Naive thymus-derived CD4-positive, alpha-beta T cell (primary cell): Measurements from ENCODE around the gene NDRG4. TPM values are rescaled to one million over a fixed set of nuclear protein-coding genes. Genes with fewer than 3 reads are reported as not detected.
A peak's percentile ranks its signal among the peaks of the same experiment; 100 is the strongest.

Experiments
- ATAC-seq: fragments of 150-1000 bp; cut with Tn5 transposase; 2 replicates; pipeline ENCODE4 v1.10.0; 2021; ENCODE audit warnings: mild to moderate bottlenecking, moderate library complexity
- CTCF ChIA-PET: fragments of 350-600 bp; sonication (Branson Sonifier 250); formaldehyde crosslinking; loops from one replicate; lab custom pipeline; 2021; ENCODE audit warnings: antibody characterized with exemption; lab: Charles Lee
- POLR2A ChIA-PET: fragments of 350-600 bp; sonication (Branson Sonifier 250); formaldehyde crosslinking; loops from one replicate; lab custom pipeline; 2021; ENCODE audit warnings: antibody characterized with exemption, inconsistent platforms; lab: Charles Lee
- DNase-seq, 9 donors: peaks; one replicate each; pipeline versions ENCODE4 v3.0.0 to v3.0.0-alpha.2; 2020 to 2022; ENCODE audit warnings: mixed read lengths in 1 of 9
- H3K27ac ChIP-seq: one replicate; pipeline ENCODE4 v1.7.0; 2013; ENCODE audit warnings: mild to moderate bottlenecking, low read depth, low read length, moderate library complexity
- H3K27me3 ChIP-seq, 2 donors: one replicate each; pipeline ENCODE4 v1.7.0; 2013; ENCODE audit warnings: low read length in 2 of 2, mild to moderate bottlenecking in 2 of 2, moderate library complexity in 2 of 2; ENCODE audit not compliant: control insufficient read depth in 2 of 2, insufficient read depth in 2 of 2
- H3K36me3 ChIP-seq, 3 experiments: 1 replicate in 2 of 3; 2 replicates in 1 of 3; pipeline ENCODE4 v1.7.0; 2013; ENCODE audit warnings: low read length in 3 of 3, mild to moderate bottlenecking in 3 of 3, moderate library complexity in 1 of 3; ENCODE audit not compliant: insufficient read depth in 3 of 3, control insufficient read depth in 2 of 3
- H3K4me1 ChIP-seq, 2 donors: one replicate each; pipeline ENCODE4 v1.7.0; 2013; ENCODE audit warnings: low read length in 2 of 2, mild to moderate bottlenecking in 2 of 2, moderate library complexity in 1 of 2; ENCODE audit not compliant: control insufficient read depth in 2 of 2, insufficient read depth in 2 of 2
- H3K4me3 ChIP-seq: 2 replicates; pipeline ENCODE4 v1.7.0; 2013; ENCODE audit warnings: mild to moderate bottlenecking, low read length
- H3K9me3 ChIP-seq, 3 experiments: 1 replicate in 2 of 3; 2 replicates in 1 of 3; pipeline ENCODE4 v1.7.0; 2013; ENCODE audit warnings: low read length in 3 of 3; ENCODE audit not compliant: control insufficient read depth in 2 of 3
- H3K27ac Mint-ChIP-seq, 9 donors: one replicate each; pipeline ENCODE4 v1.8.0; 2020 to 2022; ENCODE audit warnings: mixed read lengths in 9 of 9, mild to moderate bottlenecking in 8 of 9, moderate library complexity in 5 of 9, inconsistent platforms in 2 of 9
- H3K27me3 Mint-ChIP-seq, 5 donors: one replicate each; pipeline ENCODE4 v1.8.0; 2021 to 2022; ENCODE audit warnings: mixed read lengths in 5 of 5, mild to moderate bottlenecking in 1 of 5
- H3K36me3 Mint-ChIP-seq, 5 donors: one replicate each; pipeline ENCODE4 v1.8.0; 2020 to 2022; ENCODE audit warnings: mixed read lengths in 5 of 5, mild to moderate bottlenecking in 3 of 5, inconsistent platforms in 1 of 5
- H3K4me1 Mint-ChIP-seq, 7 donors: one replicate each; pipeline ENCODE4 v1.8.0; 2020 to 2022; ENCODE audit warnings: mixed read lengths in 7 of 7, mild to moderate bottlenecking in 3 of 7, inconsistent platforms in 1 of 7
- H3K4me3 Mint-ChIP-seq, 10 donors: one replicate each; pipeline ENCODE4 v1.8.0; 2020 to 2022; ENCODE audit warnings: mild to moderate bottlenecking in 10 of 10, mixed read lengths in 10 of 10, moderate library complexity in 6 of 10, inconsistent platforms in 2 of 10
- H3K9me3 Mint-ChIP-seq, 11 donors: one replicate each; pipeline ENCODE4 v1.8.0; 2020 to 2022; ENCODE audit warnings: mixed read lengths in 11 of 11, mild to moderate bottlenecking in 4 of 11, inconsistent platforms in 1 of 11, moderate library complexity in 1 of 11
- intact Hi-C, 2 donors: fragments of 100-400 bp; cut with micrococcal nuclease; formaldehyde crosslinking; loops; one replicate each; pipeline ENCODE4 v1.15.1; 2023
- polyA plus RNA-seq, 2 donors: library from polyadenylated mRNA; unstranded; fragments of 300-500 nt; fragmentation: Illumina TruSeq; gene quantifications; one replicate each; pipeline ENCODE4 v1.2.3, GENCODE V29; 2021
- total RNA-seq, 6 experiments: library from RNA in 5 of 6; stranded (reverse) in 5 of 6; gene quantifications; 1 replicate in 5 of 6; 2 replicates in 1 of 6; pipeline ENCODE4 v1.2.3 and lab custom pipeline; 2021 to 2026

The NDRG4 gene
- total and polyA plus RNA-seq, 7 experiments from 2014 or later, result 0.63 to 5.3 (median 2.4) TPM

DNA sequence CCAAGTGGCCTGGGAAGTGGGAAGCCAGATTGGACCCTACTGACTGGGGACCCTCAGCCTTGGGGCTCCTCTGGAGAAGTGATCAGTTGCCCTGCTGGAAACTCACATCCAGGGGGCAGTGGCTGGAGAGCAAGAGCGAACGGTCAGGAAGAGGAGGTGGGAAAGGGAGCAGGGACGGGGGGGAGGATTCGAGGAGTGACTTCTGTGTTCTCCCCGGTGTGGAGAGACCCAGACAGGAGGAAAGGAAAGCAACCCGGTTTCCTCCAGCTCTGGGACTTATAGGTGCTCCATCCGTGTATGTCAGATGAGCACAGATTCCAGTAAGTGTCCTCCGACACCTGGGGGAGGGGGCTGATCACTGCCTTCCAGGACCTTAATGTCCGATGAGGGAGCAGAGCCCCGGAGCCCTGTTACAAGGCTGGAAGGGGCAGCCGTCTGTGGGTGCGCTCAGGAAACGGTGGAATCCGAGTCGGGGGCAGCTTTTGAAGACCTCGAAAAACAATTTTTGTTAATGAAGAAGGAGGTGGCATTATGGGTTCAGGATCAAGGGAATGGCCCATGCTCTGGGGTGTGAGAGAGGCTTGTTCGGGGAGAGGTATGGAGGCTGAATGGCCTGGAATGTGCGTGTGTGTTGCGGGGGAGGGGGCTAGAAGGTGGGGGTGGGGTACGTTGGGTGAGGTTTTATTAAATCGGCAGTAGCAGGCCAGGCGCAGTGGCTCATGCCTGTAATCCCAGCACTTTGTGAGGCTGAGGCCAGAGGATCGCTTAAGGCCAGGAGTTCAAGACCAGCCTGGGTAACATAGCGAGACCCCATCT is 34.8 kb upstream of the NDRG4 start:
- ATAC-seq (no peak), DNase-seq (no peak)
- H3K27ac Mint-ChIP-seq, result no peak overlapping the region
- Histone ChIP-seq H3K36me3 (no peaks in the 10 kb centered on the region), H3K4me3 (no peak overlapping the region), H3K9me3 (no peaks in the 10 kb centered on the region), H3K27ac (no peak overlapping the region), H3K4me1 (no peaks in the 10 kb centered on the region), H3K27me3 (peaks cover 0 to 4% of the 10 kb centered on the region in 2 donors)
- ChIA-PET CTCF (no interaction called here), POLR2A (no interaction called here)
- intact Hi-C loops, result no loop called here
- H3K9me3 Mint-ChIP-seq, result no peaks in the 10 kb centered on the region
- peak overlapping the region in 9 of 10 donors; percentile 8 to 80 (median 58) for H3K4me3 Mint-ChIP-seq
- H3K4me1 Mint-ChIP-seq, result peaks cover 0 to 10% (median 8%) of the 10 kb centered on the region in 7 donors
- H3K27me3 Mint-ChIP-seq, result peaks cover 57 to 70% (median 67%) of the 10 kb centered on the region in 5 donors
- H3K36me3 Mint-ChIP-seq, result no peaks in the 10 kb centered on the region

DNA sequence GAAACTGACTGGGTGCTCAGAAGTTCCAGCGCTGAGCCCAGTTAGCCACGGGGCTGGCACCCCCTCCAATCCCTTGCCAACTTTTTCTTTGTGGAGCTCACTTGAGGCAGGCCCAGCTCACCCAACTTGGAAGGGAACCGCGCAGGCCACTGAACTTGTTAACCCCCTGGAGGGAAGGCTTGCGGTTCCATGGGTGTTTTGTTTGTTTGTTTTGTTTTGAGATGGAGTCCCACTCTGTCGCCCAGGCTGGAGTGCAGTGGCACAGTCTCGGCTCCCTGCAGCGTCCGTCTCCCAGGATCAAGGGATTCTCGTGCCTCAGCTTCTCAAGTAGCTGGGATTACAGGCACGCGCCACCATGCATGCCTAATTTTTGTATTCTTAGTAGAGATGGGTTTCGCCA is 34.1 kb upstream of the NDRG4 start:
- ATAC-seq (no peak), DNase-seq (no peak)
- H3K27ac ChIP-seq, result no peak overlapping the region
- ChIA-PET POLR2A (no interaction called here), CTCF (no interaction called here)
- H3K9me3 Mint-ChIP-seq, result no peaks in the 10 kb centered on the region
- intact Hi-C loops, result no loop called here
- H3K4me3 ChIP-seq, result no peak overlapping the region
- H3K4me3 Mint-ChIP-seq, result peak overlapping the region in 1 of 10 donors; percentile 80
- H3K9me3 ChIP-seq, result no peaks in the 10 kb centered on the region
- no peaks in the 10 kb centered on the region for H3K36me3 Mint-ChIP-seq
- H3K4me1 ChIP-seq, result no peaks in the 10 kb centered on the region
- H3K27ac Mint-ChIP-seq, result no peak overlapping the region
- H3K36me3 ChIP-seq, result no peaks in the 10 kb centered on the region
- H3K4me1 Mint-ChIP-seq, result peaks cover 0 to 11% (median 8%) of the 10 kb centered on the region in 7 donors
- peaks cover 58 to 71% (median 67%) of the 10 kb centered on the region in 5 donors for H3K27me3 Mint-ChIP-seq
- H3K27me3 ChIP-seq, result peaks cover 0 to 4% of the 10 kb centered on the region in 2 donors

DNA sequence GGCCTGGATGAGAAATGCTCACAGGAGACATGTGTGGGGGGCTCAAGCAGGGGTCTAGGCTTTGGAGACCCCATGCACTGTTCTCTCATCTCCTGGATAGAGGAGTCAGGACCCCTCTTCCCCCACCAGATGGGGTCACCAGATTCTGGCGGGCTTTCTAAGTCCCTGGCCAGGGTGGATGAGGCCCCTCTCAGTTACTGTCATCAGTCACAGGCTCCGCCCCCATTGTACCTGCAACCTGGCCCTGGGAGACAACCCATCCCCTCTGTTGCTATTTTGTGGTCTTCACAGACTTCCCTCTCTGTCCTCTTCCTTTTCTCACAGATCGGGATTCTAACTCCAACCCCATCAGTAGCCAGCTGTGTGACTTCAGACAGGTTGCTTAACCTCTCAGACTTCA is 33.5 kb upstream of the NDRG4 start:
- DNase-seq (no peak), ATAC-seq (no peak)
- Histone ChIP-seq H3K27ac (no peak overlapping the region), H3K4me1 (no peaks in the 10 kb centered on the region), H3K4me3 (no peak overlapping the region), H3K36me3 (no peaks in the 10 kb centered on the region), H3K27me3 (peaks cover 0 to 4% of the 10 kb centered on the region in 2 donors), H3K9me3 (no peaks in the 10 kb centered on the region)
- Mint-ChIP-seq H3K4me1 (peaks cover 0 to 16% (median 9%) of the 10 kb centered on the region in 7 donors), H3K4me3 (peak overlapping the region in 4 of 10 donors; percentile 5 to 38 (median 30)), H3K36me3 (no peaks in the 10 kb centered on the region), H3K27ac (no peak overlapping the region), H3K9me3 (no peaks in the 10 kb centered on the region), H3K27me3 (peaks cover 54 to 68% (median 62%) of the 10 kb centered on the region in 5 donors)
- CTCF ChIA-PET, result no interaction called here
- POLR2A ChIA-PET, result no interaction called here
- intact Hi-C loops, result no loop called here

DNA sequence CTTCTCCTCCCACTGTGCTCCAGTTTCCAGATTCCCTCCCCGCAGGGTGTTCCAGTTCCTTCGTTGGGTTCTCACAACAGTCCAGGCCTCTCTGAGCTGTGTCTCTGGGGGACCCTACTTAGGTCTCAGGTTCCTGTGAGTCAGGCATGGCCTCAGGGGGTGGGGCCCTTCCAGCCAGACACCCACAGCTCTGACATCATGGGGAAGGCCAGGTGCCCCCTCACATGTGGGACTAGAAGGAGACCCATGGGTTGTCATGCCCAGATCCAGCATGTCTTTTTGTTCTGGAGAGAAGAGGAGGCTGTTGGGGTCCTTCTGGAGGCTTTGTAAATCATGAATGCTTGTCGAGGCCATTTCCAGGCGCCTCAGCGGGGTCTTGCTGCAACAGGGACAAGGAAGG is 32.0 kb upstream of the NDRG4 start:
- Histone ChIP-seq H3K4me3 (no peak overlapping the region), H3K4me1 (no peaks in the 10 kb centered on the region), H3K27ac (no peak overlapping the region), H3K27me3 (peaks cover 0 to 4% of the 10 kb centered on the region in 2 donors), H3K36me3 (no peaks in the 10 kb centered on the region), H3K9me3 (no peaks in the 10 kb centered on the region)
- peaks cover 48 to 57% (median 52%) of the 10 kb centered on the region in 5 donors for H3K27me3 Mint-ChIP-seq
- DNase-seq (no peak), ATAC-seq (no peak)
- H3K27ac Mint-ChIP-seq, result no peak overlapping the region
- peaks cover 0 to 20% (median 9%) of the 10 kb centered on the region in 7 donors for H3K4me1 Mint-ChIP-seq
- H3K9me3 Mint-ChIP-seq, result no peaks in the 10 kb centered on the region
- no peaks in the 10 kb centered on the region for H3K36me3 Mint-ChIP-seq
- H3K4me3 Mint-ChIP-seq, result no peak overlapping the region
- ChIA-PET POLR2A (no interaction called here), CTCF (no interaction called here)
- intact Hi-C loops, result no loop called here

- Histone ChIP-seq H3K9me3 (no peaks in the 10 kb centered on the region), H3K36me3 (no peaks in the 10 kb centered on the region), H3K4me3 (no peak overlapping the region), H3K4me1 (no peaks in the 10 kb centered on the region), H3K27ac (no peak overlapping the region), H3K27me3 (peaks cover 0 to 4% of the 10 kb centered on the region in 2 donors)
- POLR2A ChIA-PET, result no interaction called here
- Mint-ChIP-seq H3K9me3 (no peaks in the 10 kb centered on the region), H3K4me3 (no peak overlapping the region), H3K27ac (no peak overlapping the region), H3K4me1 (peaks cover 0 to 11% (median 0%) of the 10 kb centered on the region in 7 donors), H3K27me3 (peaks cover 38 to 52% (median 41%) of the 10 kb centered on the region in 5 donors), H3K36me3 (no peaks in the 10 kb centered on the region)
- CTCF ChIA-PET, result interaction anchor here (0.6 kb wide), 1 partner anchor 21 kb away, joined by 3 read pairs; no protein-coding TSS in a partner anchor
- intact Hi-C loops, result no loop called here
- no peak for ATAC-seq
- DNase-seq, result no peak
These were observed 28.6 kb upstream of the NDRG4 start for GRCh38 chr16:58471209-58471975.

- H3K27ac ChIP-seq, result no peak overlapping the region
- ChIA-PET POLR2A (no interaction called here), CTCF (no interaction called here)
- intact Hi-C loops, result no loop called here
- H3K4me3 ChIP-seq, result no peak overlapping the region
- Mint-ChIP-seq H3K4me3 (no peak overlapping the region), H3K27me3 (peaks cover 29 to 45% (median 34%) of the 10 kb centered on the region in 5 donors), H3K36me3 (no peaks in the 10 kb centered on the region), H3K27ac (no peak overlapping the region), H3K4me1 (peaks cover 0 to 11% (median 0%) of the 10 kb centered on the region in 7 donors), H3K9me3 (no peaks in the 10 kb centered on the region)
- no peaks in the 10 kb centered on the region for H3K27me3 ChIP-seq
- ATAC-seq, result no peak
- H3K9me3 ChIP-seq, result no peaks in the 10 kb centered on the region
- DNase-seq, result no peak
- H3K36me3 ChIP-seq, result no peaks in the 10 kb centered on the region
- no peaks in the 10 kb centered on the region for H3K4me1 ChIP-seq
These were observed 27.7 kb upstream of the NDRG4 start for GRCh38 chr16:58472266-58472665.
